GM18909 (cell line): ENCODE results near the gene VANGL1.
"Not testable (repeated sequence)": the region's sequence is repeated elsewhere in the genome, so short reads cannot be mapped to it uniquely, and the experiment has no call there.

ENCODE experiments used
- ATAC-seq: cut with Tn5 transposase; IDR thresholded peaks from one replicate; pipeline ENCODE4 v1.9.1; 2021; ENCODE audit warnings: mild to moderate bottlenecking; ENCODE audit not compliant: unreplicated experiment, poor library complexity

Gene VANGL1

GRCh38 chr1:115641762-115642167 is at the start of gene VANGL1:
TSS of gene VANGL1 (plus strand) at chr1:115641970. CDS start at chr1:115651414, 9,444 bp downstream.
- ATAC-seq = peak; percentile 69

- no peak for ATAC-seq
Observed at GRCh38 chr1:115592264-115592663, 49.5 kb upstream of the VANGL1 start.

GRCh38 chr1:115593365-115594259 is 48.2 kb upstream of the VANGL1 start:
- ATAC-seq = no peak

- ATAC-seq = no peak
Observed at GRCh38 chr1:115594600-115594999, 47.2 kb upstream of the VANGL1 start.

GRCh38 chr1:115595279-115596079 is 46.3 kb upstream of the VANGL1 start:
- ATAC-seq = peak; percentile 57

GRCh38 chr1:115596080-115596780 is 45.5 kb upstream of the VANGL1 start:
- no peak for ATAC-seq

GRCh38 chr1:115604508-115604907 is 37.3 kb upstream of the VANGL1 start:
- no peak for ATAC-seq

GRCh38 chr1:115606305-115606704 is 35.5 kb upstream of the VANGL1 start:
- ATAC-seq = no peak

- no peak for ATAC-seq
Observed at GRCh38 chr1:115609021-115609420, 32.7 kb upstream of the VANGL1 start.

GRCh38 chr1:115613767-115614166 is 28.0 kb upstream of the VANGL1 start:
- no peak for ATAC-seq

- ATAC-seq = no peak
Observed at GRCh38 chr1:115620453-115620852, 21.3 kb upstream of the VANGL1 start.

- no peak for ATAC-seq
Observed at GRCh38 chr1:115620950-115621349, 20.8 kb upstream of the VANGL1 start.

- ATAC-seq = no peak
Observed at GRCh38 chr1:115624859-115625258, 16.9 kb upstream of the VANGL1 start.

GRCh38 chr1:115630342-115630741 is 11.4 kb upstream of the VANGL1 start:
- ATAC-seq = no peak

GRCh38 chr1:115632251-115633026 is 9.3 kb upstream of the VANGL1 start:
- ATAC-seq = no peak

GRCh38 chr1:115633606-115634005 is 8.2 kb upstream of the VANGL1 start:
- ATAC-seq = not testable (repeated sequence)

- not testable (repeated sequence) for ATAC-seq
Observed at GRCh38 chr1:115637247-115637646, 4.5 kb upstream of the VANGL1 start.

GRCh38 chr1:115640384-115640783 is 1.4 kb upstream of the VANGL1 start:
- no peak for ATAC-seq

GRCh38 chr1:115642168-115643072 is 650 bp downstream of the VANGL1 start:
- ATAC-seq = peak; percentile 75
